Measurements from ENCODE around the gene TMEM132D. TPM values are rescaled to one million over a fixed set of nuclear protein-coding genes. Genes with fewer than 3 reads are reported as not detected.

Gene TMEM132D
- total RNA-seq, 1 donor from 2014 or later, result 1.1 TPM

GRCh38 chr12:129237881-129238280 lies 665.9 kb downstream of the TMEM132D start:
- H3F3A ChIP-seq (ENCODE audit: low read depth), result no peaks in the 10 kb centered on the region
- Mint-ChIP-seq H3K27ac (no peak overlapping the region), H3K4me3 (no peak overlapping the region), H3K4me1 (peaks cover 14% of the 10 kb centered on the region), H3K27me3 (ENCODE audit: insufficient read depth, low read depth) (no peaks in the 10 kb centered on the region), H3K36me3 (peaks cover 2% of the 10 kb centered on the region), H3K9me3 (peaks cover 2% of the 10 kb centered on the region)
- H3K9me3 ChIP-seq (ENCODE audit: low read depth), result no peaks in the 10 kb centered on the region
- no peaks in the 10 kb centered on the region for H3K79me2 ChIP-seq (ENCODE audit: low read depth)
- H4K20me1 ChIP-seq (ENCODE audit: low read depth), result no peaks in the 10 kb centered on the region
- no peaks in the 10 kb centered on the region for H3K27me3 ChIP-seq
- H3K9ac ChIP-seq, result no peak overlapping the region
- no peak overlapping the region for H3K4me2 ChIP-seq
- H2AFZ ChIP-seq (replicated peaks), result no peak overlapping the region
- no peaks in the 10 kb centered on the region for H3K4me1 ChIP-seq
- H3K4me3 ChIP-seq, result no peak overlapping the region
- no peaks in the 10 kb centered on the region for H3K36me3 ChIP-seq
- TF ChIP-seq, protein P1, sequence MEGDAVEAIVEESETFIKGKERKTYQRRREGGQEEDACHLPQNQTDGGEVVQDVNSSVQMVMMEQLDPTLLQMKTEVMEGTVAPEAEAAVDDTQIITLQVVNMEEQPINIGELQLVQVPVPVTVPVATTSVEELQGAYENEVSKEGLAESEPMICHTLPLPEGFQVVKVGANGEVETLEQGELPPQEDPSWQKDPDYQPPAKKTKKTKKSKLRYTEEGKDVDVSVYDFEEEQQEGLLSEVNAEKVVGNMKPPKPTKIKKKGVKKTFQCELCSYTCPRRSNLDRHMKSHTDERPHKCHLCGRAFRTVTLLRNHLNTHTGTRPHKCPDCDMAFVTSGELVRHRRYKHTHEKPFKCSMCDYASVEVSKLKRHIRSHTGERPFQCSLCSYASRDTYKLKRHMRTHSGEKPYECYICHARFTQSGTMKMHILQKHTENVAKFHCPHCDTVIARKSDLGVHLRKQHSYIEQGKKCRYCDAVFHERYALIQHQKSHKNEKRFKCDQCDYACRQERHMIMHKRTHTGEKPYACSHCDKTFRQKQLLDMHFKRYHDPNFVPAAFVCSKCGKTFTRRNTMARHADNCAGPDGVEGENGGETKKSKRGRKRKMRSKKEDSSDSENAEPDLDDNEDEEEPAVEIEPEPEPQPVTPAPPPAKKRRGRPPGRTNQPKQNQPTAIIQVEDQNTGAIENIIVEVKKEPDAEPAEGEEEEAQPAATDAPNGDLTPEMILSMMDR (IDR thresholded peaks at IDR 0.05), result peak; percentile 11
- no peak for TF ChIP-seq EZH2 (IDR thresholded peaks at IDR 0.05)
- no peak overlapping the region for H3K27ac ChIP-seq
- no peak for DNase-seq (ENCODE audit: low spot score)

GRCh38 chr12:129234209-129234608 lies 669.6 kb downstream of the TMEM132D start:
- Histone ChIP-seq H3K9me3 (ENCODE audit: low read depth) (no peaks in the 10 kb centered on the region), H3K27ac (no peak overlapping the region), H3K4me3 (no peak overlapping the region), H3K79me2 (ENCODE audit: low read depth) (no peaks in the 10 kb centered on the region), H2AFZ (replicated peaks) (no peak overlapping the region), H3F3A (ENCODE audit: low read depth) (no peaks in the 10 kb centered on the region), H3K4me2 (no peak overlapping the region), H4K20me1 (ENCODE audit: low read depth) (no peaks in the 10 kb centered on the region), H3K4me1 (no peaks in the 10 kb centered on the region), H3K27me3 (no peaks in the 10 kb centered on the region), H3K36me3 (no peaks in the 10 kb centered on the region), H3K9ac (no peak overlapping the region)
- Mint-ChIP-seq H3K27me3 (ENCODE audit: insufficient read depth, low read depth) (peaks cover 4% of the 10 kb centered on the region), H3K4me3 (peak overlapping the region; percentile 23), H3K27ac (peak overlapping the region; percentile 13), H3K9me3 (peaks cover 2% of the 10 kb centered on the region), H3K36me3 (no peaks in the 10 kb centered on the region), H3K4me1 (peaks cover 32% of the 10 kb centered on the region)
- TF ChIP-seq, protein P1 (IDR thresholded peaks at IDR 0.05), result no peak
- TF ChIP-seq EZH2phosphoT487 (IDR thresholded peaks at IDR 0.05), result no peak
- TF ChIP-seq EZH2 (IDR thresholded peaks at IDR 0.05), result no peak
- DNase-seq (ENCODE audit: low spot score), result no peak

DNA sequence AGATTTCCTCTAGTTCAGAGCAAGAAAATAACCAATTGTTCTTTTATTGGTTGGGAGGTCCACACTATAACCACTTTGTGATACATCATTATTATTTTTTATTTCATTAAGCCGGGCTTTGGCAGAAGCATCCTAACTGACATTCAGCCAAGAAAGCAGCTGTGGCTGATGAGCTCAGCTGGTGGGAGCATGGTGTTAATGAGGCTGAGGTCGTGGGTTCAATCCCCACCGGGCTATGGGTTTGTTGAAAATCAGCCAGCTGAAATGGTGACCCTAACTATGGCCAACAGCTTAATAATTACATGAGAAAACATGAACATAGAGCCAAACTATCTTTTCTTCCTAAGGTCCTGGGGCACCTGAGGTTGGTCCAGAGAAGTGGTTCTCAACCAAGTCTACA lies 672.3 kb downstream of the TMEM132D start:
- Histone ChIP-seq H3K9ac (no peak overlapping the region), H3K36me3 (no peaks in the 10 kb centered on the region), H3K27ac (no peak overlapping the region), H3F3A (ENCODE audit: low read depth) (peaks cover 5% of the 10 kb centered on the region), H3K4me1 (peaks cover 8% of the 10 kb centered on the region), H2AFZ (replicated peaks) (no peak overlapping the region), H3K9me3 (ENCODE audit: low read depth) (no peaks in the 10 kb centered on the region), H4K20me1 (ENCODE audit: low read depth) (no peaks in the 10 kb centered on the region), H3K79me2 (ENCODE audit: low read depth) (no peaks in the 10 kb centered on the region), H3K4me3 (no peak overlapping the region), H3K27me3 (no peaks in the 10 kb centered on the region), H3K4me2 (no peak overlapping the region)
- peaks cover 39% of the 10 kb centered on the region for H3K4me1 Mint-ChIP-seq
- no peaks in the 10 kb centered on the region for H3K36me3 Mint-ChIP-seq
- peaks cover 4% of the 10 kb centered on the region for H3K27me3 Mint-ChIP-seq (ENCODE audit: insufficient read depth, low read depth)
- H3K9me3 Mint-ChIP-seq, result no peaks in the 10 kb centered on the region
- no peak for DNase-seq (ENCODE audit: low spot score)
- H3K4me3 Mint-ChIP-seq, result no peak overlapping the region
- H3K27ac Mint-ChIP-seq, result peak overlapping the region; percentile 50
- TF ChIP-seq, protein P1 (IDR thresholded peaks at IDR 0.05), result no peak
- no peak for TF ChIP-seq EZH2phosphoT487 (IDR thresholded peaks at IDR 0.05)
- no peak for TF ChIP-seq EZH2 (IDR thresholded peaks at IDR 0.05)
